Cerebellar nuclear complex (tissue), 1 donor: ENCODE measurements around the gene AP4S1.
"Not testable (repeated sequence)": the region's sequence is repeated elsewhere in the genome, so short reads cannot be mapped to it uniquely, and the experiment has no call there.

Source experiments
- DNase-seq, 2 experiments: peaks; one replicate each; lab custom pipeline; 2025; lab: John Stamatoyannopoulos, UW

The AP4S1 gene

DNA sequence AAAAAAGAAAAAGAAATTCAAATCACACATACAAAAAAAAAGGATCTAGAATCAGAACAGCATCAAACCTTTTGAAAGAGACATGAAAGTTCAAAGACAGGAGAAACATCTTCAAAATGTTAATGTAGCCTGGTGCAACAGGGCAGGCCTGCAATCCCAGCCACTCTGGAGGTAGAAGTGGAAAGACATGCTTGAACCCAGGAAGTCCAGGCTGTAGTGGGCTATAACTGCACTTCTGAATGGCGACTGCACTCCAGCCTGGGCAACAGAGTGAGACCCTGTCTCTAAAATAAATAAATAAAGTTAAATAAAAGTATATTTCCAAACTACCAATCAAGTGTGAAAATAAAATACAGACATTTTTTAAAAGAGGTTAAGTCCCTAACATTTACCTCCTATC, 18.7 kb upstream of the AP4S1 start:
- no peak for DNase-seq

- DNase-seq, result no peak
Measured at GRCh38 chr14:31009836-31010574, 15.4 kb upstream of the AP4S1 start.

DNA sequence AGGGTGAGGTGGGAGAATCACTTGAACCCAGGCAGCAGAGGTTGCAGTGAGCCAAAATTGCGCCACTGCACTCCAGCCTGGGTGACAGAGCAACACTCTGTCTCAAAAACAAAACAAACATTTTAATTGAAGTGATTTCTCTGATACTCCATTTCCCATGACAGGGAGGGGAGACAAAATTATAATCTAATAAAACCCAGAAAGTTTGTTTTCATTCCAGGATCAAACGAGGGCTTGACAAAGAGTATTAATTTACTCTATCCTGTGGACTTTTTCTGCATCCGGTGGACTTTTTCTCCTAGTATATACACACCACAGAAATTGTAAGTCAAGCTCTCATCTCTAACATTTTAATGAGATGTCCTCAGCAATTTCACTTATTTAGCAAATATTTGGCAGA, 14.5 kb upstream of the AP4S1 start:
- DNase-seq, result no peak

DNA sequence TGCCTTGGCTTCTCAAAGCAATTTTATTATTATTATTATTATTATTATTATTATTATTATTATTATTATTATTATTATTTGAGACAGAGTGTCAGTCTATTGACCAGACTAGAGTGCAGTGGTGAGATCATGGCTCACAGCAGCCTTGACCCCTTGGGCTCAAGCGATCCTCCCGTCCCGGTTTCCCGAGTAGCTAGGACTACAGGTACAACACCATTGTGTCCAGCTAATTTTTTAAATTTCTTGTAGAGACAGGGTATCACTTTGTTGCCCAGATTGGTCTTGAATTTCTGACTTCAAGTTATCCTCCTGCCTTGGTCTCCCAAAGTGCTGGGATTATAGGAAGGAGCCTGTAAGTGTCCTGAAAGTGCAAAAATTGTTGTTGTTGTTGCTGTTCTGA, 11.6 kb upstream of the AP4S1 start:
- no peak for DNase-seq

GRCh38 chr14:31018057-31018645, 7.3 kb upstream of the AP4S1 start:
- no peak for DNase-seq

- DNase-seq, result no peak
Measured at GRCh38 chr14:31020834-31021575, 4.4 kb upstream of the AP4S1 start.

DNA sequence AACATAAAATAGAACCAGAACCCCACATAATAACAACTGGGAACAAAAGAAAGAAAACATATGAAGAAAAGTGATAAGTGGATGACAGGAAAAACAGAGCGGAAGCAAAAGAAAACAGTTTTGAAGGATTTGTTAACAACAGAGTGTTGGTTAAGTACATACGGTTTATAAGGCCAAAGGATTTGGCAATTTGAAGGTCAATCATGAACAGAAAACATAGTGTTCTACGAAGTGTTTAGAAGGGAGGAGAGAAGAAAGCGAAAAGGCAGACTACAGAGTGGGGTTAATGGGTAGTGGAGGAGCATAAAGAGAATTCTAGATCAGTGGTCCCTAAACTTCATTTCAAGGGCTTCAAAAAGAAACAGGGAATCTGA, 3.9 kb upstream of the AP4S1 start:
- DNase-seq, result no peak

DNA sequence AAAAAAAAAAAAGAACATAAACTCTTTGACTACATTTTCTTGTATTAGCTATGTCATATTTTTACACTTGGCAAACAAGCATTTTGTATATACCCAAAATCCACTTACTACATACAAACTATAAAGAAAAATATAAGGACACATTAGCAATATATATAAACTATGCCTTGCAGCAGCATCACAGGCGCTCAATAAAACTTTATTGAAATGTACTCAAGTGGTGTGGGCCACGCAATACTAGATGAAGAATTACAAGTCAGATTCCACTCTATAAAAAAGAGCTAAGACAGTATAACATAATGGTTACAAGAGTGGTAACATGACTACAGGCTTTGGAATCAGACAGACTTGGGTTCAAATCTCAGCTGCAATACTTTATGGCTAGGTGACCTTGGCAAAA, 3.1 kb upstream of the AP4S1 start:
- DNase-seq, result no peak

DNA sequence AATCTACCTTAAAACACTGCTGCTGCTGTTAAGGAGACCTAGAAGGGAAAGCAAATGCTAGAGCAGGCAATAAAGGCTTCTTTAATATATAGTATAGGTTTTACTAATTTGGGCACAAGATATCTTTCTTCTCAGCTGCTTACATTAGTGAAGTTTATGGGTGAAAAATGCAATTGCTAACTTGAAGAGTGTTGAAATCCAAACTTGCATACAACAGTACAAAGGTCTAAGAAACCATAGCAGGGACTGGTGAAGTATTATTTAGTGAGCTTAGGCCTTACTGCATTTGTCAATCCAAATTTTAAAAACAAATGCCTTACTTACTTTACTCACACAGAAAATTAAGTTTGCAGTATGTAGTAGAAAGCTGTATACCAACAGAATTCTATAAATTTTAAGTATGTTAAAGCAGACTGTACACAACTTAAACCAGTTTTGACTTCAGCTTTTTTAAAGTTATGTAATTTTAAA, 1.4 kb upstream of the AP4S1 start:
- DNase-seq, result no peak

DNA sequence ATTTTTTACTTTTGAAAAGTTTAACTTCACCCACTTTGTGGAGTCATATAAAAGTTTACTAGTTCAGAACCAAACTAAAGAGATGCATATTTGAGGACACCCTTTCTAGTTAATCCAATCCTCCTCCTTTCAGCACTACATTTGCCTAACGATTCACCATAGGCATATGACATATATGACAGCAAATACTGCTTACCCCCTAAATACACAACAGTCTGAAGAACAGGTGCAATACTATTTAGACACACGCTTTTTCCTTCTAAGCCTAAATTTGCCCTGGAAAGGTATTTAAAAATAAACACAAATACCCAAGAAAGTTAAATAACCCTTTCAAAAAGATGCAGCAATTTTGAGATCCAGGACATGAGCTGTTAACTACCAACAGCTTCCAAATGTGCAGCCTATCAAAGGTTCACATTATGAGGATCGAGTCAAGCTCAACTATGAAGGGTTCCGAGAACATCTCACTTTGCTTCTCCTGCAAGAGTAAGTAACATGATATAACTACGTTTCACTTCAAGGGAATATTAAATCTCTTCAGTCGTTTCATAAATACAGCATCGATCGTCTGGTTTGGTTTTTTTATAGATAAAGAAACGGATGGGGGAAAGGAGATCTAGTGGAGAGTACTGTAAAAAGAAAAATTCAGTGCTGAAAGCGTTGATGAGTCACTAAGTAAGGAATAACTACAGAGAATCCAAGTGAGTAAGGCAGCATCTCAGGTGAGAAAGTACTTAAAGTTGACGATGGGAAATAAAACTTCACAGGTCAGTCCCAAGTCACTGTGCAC, 677 bp upstream of the AP4S1 start:
- no peak for DNase-seq

GRCh38 chr14:31026077-31026449, 614 bp downstream of the AP4S1 start, which contains the start of gene STRN3:
TSS of gene STRN3 (minus strand) at chr14:31026379. CDS start at chr14:31026185, 194 bp downstream.
- no peak for DNase-seq

DNA sequence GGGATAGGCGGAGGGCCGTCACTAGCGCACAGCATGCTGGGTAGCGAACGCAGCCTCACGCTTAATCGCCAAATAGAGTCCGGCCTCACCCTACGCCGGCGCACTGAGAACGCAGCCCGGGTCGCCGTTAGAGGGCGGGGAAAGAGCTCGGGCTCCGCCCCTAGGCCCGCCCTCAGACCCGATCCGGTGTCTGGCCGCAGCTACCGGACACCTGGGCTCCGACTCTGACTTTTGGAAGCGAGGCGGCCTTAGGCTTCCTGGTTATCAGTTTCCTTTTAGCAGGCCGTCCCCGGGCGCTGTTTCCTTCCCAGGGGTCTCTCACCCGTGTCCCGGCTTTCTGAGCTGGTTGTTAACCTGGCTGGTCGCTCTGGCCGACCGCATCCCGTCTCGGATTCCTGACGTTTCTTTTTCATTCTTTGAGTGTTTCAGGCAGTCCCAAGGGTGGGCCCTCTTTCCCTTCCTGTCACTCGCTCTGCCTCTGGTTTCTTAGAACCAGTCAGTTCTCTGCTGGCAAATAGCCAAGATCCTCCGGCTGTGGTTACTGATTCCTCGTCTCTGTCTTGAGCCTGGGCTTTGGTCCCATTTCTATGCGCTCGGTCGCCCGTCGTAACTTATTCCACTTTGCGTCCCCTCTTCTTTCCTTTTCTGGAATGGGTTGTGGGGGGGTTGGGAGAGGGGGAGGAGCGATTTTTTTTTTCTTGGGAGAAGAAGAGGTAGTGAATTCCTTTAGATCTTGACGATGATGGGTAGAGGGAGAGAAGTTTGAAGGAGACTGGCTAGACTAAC, 1.2 kb downstream of the AP4S1 start:
- DNase-seq, result peak; percentile 80 to 81

DNA sequence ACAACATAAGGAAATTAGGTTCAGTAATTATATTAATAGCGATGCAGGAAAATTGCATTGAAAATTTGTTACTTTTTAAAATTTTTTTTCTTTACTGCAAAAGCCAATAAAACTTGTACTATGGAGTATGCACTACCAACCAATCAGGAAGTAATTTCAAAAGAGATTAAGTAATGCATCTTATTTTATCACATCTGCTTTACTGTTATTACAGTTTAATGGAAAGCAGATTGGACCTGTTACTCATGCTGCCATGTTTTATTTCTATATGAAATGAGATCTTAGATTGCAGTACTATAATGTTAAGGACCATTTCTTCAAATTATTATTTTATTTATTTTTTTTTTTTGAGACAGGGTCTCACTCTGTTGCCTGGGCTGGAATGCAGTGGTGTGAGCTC, 2.4 kb downstream of the AP4S1 start:
- DNase-seq, result no peak

DNA sequence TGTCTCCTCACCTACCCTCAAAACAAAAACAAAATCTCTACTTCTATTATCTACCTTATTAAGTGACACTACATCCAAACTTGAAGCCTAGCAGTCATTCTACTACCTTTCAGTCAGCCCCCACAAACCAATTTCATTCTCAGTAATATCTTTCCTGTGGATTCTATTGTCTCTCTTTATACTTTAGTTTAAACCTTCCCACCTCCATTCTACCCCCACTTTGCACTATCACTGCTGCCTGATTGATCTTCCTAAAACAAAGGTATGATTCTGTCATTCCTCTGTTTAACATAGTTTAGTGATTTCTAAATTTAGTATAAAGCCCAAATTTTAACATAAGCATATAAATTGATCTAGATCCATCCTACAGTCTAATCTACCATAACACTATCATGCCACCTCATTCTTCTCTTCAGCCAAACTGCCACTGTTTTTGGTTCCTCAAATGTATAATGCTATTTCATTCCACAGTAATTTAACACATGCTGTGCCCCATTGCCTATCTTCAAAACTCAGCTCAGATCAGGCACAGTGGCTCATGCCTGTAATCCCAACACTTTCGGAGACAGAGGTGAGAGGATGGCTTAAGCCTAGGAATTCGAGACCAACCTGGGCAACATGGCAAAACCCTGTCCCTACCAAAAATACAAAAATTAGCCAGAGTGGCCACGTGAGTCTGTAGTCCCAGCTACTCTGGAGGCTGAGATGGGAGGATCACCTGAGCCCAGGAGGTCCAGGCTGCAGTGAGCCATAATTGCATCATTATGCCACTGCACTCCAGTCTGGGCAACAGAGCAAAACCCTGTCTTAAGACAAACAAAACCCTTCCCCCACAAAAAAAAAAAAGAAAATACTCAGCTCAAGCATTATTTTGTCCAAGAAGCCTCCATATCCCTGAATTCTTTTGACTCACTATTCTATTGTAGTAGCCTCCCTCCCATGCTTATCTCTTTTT, 3.8 kb downstream of the AP4S1 start:
- no peak for DNase-seq

DNA sequence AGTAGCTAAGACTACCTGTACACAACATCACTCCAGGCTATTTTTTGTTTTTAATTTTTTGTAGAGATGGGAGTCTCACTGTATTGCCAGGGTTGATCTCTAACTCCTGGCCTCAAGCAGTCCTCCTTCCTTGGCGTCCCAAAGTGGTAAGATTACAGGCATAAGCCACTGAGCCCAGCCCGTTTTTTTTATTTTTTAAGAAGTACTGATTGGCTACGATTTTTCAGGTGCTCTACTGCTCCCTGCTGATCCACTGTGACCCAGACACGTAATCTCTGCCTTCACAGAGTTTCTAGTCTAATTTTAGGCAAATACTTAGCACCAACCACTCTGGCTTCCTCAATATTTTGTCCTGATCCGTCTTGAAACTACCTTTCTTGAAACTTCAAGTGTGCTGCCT, 5.0 kb downstream of the AP4S1 start:
- no peak for DNase-seq

- no peak for DNase-seq
Measured at GRCh38 chr14:31036552-31036951, 11.1 kb downstream of the AP4S1 start.

DNA sequence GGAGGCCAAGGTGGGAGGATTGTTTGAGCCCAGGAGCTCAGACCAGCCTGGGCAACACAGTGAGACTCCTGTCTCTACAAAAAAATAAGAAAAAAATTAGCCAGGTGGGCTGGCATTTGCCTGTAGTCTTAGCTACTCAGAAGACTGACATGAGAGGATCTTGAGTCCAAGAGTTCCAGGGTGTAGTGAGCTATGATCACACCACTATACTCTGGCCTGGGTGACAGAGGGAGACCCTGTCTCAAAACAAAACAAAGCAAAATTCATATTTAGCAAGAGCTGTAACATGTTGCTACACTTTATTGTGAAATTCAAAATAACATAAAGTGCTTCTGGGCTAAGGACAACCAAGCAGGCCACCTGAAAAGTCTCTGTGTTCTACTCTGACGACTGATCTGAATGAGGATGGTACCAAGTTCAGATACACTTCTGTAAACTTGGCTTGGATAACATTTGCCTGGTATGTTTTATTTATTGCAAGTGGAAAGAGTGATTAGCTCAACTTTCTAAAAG, 12.3 kb downstream of the AP4S1 start:
- DNase-seq, result no peak

GRCh38 chr14:31038521-31039166, 13.2 kb downstream of the AP4S1 start:
- no peak for DNase-seq

DNA sequence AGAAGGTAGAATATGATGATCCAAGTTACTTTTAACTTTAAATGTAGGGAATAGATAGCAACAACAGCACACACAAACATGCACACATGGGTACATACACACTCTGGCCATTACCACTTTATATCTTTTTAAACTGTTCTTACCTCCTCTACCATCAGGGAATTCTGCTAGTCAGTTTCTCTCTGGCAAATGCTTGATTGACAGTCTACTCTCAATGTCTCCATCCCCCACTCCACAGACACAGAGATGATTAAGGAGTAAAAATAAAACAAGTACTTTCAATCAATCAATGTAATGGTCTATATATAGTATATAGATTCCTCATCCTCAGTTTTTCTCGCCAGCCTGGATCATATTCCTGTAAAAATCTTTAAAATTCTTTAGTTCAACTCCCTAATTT, 16.9 kb downstream of the AP4S1 start:
- DNase-seq, result no peak

DNA sequence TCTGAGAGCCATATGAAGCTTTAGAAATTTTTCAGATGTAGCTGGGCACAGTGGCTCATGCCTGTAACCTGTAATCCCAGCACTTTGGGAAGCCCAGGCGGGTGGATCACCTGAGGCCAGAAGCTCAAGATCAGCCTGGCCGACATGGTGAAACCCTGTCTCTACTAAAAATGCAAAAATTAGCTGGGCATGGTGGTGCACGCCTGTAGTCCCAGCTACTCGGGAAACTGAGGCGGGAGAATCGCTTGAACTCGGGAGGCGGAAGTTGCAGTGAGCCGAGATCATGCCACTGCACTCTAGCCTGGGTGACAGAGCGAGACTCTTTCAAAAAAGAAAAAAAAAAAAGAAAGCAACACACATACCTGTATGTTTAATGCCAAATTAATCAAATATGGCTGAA, 17.4 kb downstream of the AP4S1 start:
- DNase-seq, result not testable (repeated sequence)
